GM12892 (cell line): ENCODE results near the gene SAMD5.

Experiments used
- POLR2A ChIP-seq: IDR thresholded peaks from 2 replicates; pipeline ENCODE4 v1.6.1; 2011; ENCODE audit warnings: low read depth, low read length, control low read depth
- POLR2AphosphoS5 ChIP-seq: IDR thresholded peaks from 2 replicates; pipeline ENCODE4 v1.6.1; 2011; ENCODE audit warnings: low read depth, low read length, control low read depth

GRCh38 chr6:147570681-147571080 is 62.2 kb downstream of the SAMD5 start:
- no peak for TF ChIP-seq POLR2AphosphoS5
- no peak for TF ChIP-seq POLR2A
